H9 (cell line): Measurements from ENCODE around the gene FXYD1. TPM values are rescaled to one million over a fixed set of nuclear protein-coding genes. Genes with fewer than 3 reads are reported as not detected.

ENCODE experiments used
- DNase-seq: peaks from one replicate; pipeline ENCODE4 v3.0.0-alpha.2; 2017
- H2AFZ ChIP-seq: one replicate; pipeline ENCODE4 v1.6.1; 2013; ENCODE audit warnings: mild to moderate bottlenecking, low read length, control low read depth, moderate library complexity
- H2AK5ac ChIP-seq: 2 replicates; pipeline ENCODE4 v1.6.1; 2013; ENCODE audit warnings: low read length, control low read depth, mixed read lengths; ENCODE audit not compliant: insufficient read length
- H2BK120ac ChIP-seq: one replicate; pipeline ENCODE4 v1.6.1; 2013; ENCODE audit warnings: low read depth, mild to moderate bottlenecking, low read length, control low read depth, inconsistent platforms; ENCODE audit not compliant: poor library complexity, severe bottlenecking
- H2BK12ac ChIP-seq: 2 replicates; pipeline ENCODE4 v1.6.1; 2013; ENCODE audit warnings: low read length, control low read depth, mixed read lengths, low read depth; ENCODE audit not compliant: insufficient read length
- H2BK15ac ChIP-seq: 2 replicates; pipeline ENCODE4 v1.6.1; 2013; ENCODE audit warnings: low read depth, low read length, control low read depth
- H2BK20ac ChIP-seq: one replicate; pipeline ENCODE4 v1.6.1; 2013; ENCODE audit warnings: low read depth, mild to moderate bottlenecking, low read length, control low read depth, inconsistent platforms; ENCODE audit not compliant: poor library complexity, severe bottlenecking
- H2BK5ac ChIP-seq: 2 replicates; pipeline ENCODE4 v1.6.1; 2013; ENCODE audit warnings: low read length, control low read depth, mixed read lengths; ENCODE audit not compliant: insufficient read length
- H3K14ac ChIP-seq: 2 replicates; pipeline ENCODE4 v1.6.1; 2013; ENCODE audit warnings: low read length, control low read depth; ENCODE audit not compliant: insufficient read depth
- H3K18ac ChIP-seq: 2 replicates; pipeline ENCODE4 v1.6.1; 2013; ENCODE audit warnings: low read depth, mild to moderate bottlenecking, mixed read lengths, low read length, control low read depth; ENCODE audit not compliant: insufficient read length
- H3K23ac ChIP-seq: 2 replicates; pipeline ENCODE4 v1.6.1; 2013; ENCODE audit warnings: low read length, control low read depth, mixed read lengths, low read depth; ENCODE audit not compliant: insufficient read length
- H3K23me2 ChIP-seq: 2 replicates; pipeline ENCODE4 v1.6.1; 2013; ENCODE audit warnings: low read depth, mild to moderate bottlenecking, mixed read lengths, low read length, control low read depth; ENCODE audit not compliant: insufficient read length, poor library complexity, severe bottlenecking
- H3K27ac ChIP-seq: 2 replicates; pipeline ENCODE4 v1.5.1; 2013; ENCODE audit warnings: low read length, control low read depth, mixed read lengths, low read depth; ENCODE audit not compliant: insufficient read length
- H3K27me3 ChIP-seq: 2 replicates; pipeline ENCODE4 v1.6.1; 2013; ENCODE audit warnings: low read length, control low read depth, inconsistent platforms; ENCODE audit not compliant: insufficient read depth
- H3K4ac ChIP-seq: 2 replicates; pipeline ENCODE4 v1.6.1; 2013; ENCODE audit warnings: low read depth, mild to moderate bottlenecking, control low read depth, inconsistent platforms, low read length, moderate library complexity
- H3K4me1 ChIP-seq: 2 replicates; pipeline ENCODE4 v1.6.1; 2013; ENCODE audit warnings: low read length, control low read depth, inconsistent platforms; ENCODE audit not compliant: insufficient read depth
- H3K4me2 ChIP-seq: 2 replicates; pipeline ENCODE4 v1.6.1; 2013; ENCODE audit warnings: low read length, control low read depth, mixed read lengths; ENCODE audit not compliant: insufficient read length, insufficient read depth
- H3K56ac ChIP-seq: 2 replicates; pipeline ENCODE4 v1.6.1; 2013; ENCODE audit warnings: low read depth, mild to moderate bottlenecking, mixed read lengths, low read length, control low read depth; ENCODE audit not compliant: insufficient read length
- H3K79me1 ChIP-seq: 2 replicates; pipeline ENCODE4 v1.6.1; 2013; ENCODE audit warnings: low read depth, mild to moderate bottlenecking, moderate library complexity, low read length, control low read depth, inconsistent platforms; ENCODE audit not compliant: insufficient read depth, poor library complexity, severe bottlenecking
- H3K79me2 ChIP-seq: 2 replicates; pipeline ENCODE4 v1.6.1; 2013; ENCODE audit warnings: low read length, control low read depth, inconsistent platforms; ENCODE audit not compliant: insufficient read depth
- H3K9ac ChIP-seq: 2 replicates; pipeline ENCODE4 v1.6.1; 2013; ENCODE audit warnings: low read length, control low read depth, mixed read lengths; ENCODE audit not compliant: insufficient read length; ENCODE audit errors: extremely low read depth
- H3K9me3 ChIP-seq: one replicate; pipeline ENCODE4 v1.6.1; 2013; ENCODE audit warnings: low read depth, low read length, inconsistent platforms; ENCODE audit not compliant: control insufficient read depth
- H3T11ph ChIP-seq: one replicate; pipeline ENCODE4 v1.6.1; 2013; ENCODE audit warnings: mild to moderate bottlenecking, low read length, control low read depth, inconsistent platforms
- H4K20me1 ChIP-seq: one replicate; pipeline ENCODE4 v1.6.1; 2013; ENCODE audit not compliant: control insufficient read depth, insufficient read length, insufficient read depth
- H4K5ac ChIP-seq: 2 replicates; pipeline ENCODE4 v1.6.1; 2013; ENCODE audit warnings: low read depth, mild to moderate bottlenecking, mixed read lengths, low read length, control low read depth; ENCODE audit not compliant: insufficient read length
- H4K8ac ChIP-seq: replicated peaks from 2 replicates; pipeline ENCODE4 v1.6.1; 2013; ENCODE audit warnings: low read length, control low read depth, mixed read lengths, low read depth; ENCODE audit not compliant: insufficient read length
- H4K91ac ChIP-seq: 2 replicates; pipeline ENCODE4 v1.6.1; 2013; ENCODE audit warnings: low read depth, mild to moderate bottlenecking, moderate library complexity, mixed read lengths, low read length, control low read depth; ENCODE audit not compliant: insufficient read length
- H3K27ac Mint-ChIP-seq, 3 experiments: 2 replicates in 2 of 3; 3 replicates in 1 of 3; pipeline ENCODE4 v1.8.0; 2020 to 2021; ENCODE audit warnings: mixed read lengths in 3 of 3, mild to moderate bottlenecking in 1 of 3, moderate library complexity in 1 of 3
- H3K27me3 Mint-ChIP-seq: 2 replicates; pipeline ENCODE4 v1.8.0; 2021; ENCODE audit warnings: low read depth, mild to moderate bottlenecking, moderate library complexity, mixed read lengths
- H3K36me3 Mint-ChIP-seq, 3 experiments: 2 replicates in 2 of 3; 3 replicates in 1 of 3; pipeline ENCODE4 v1.8.0; 2020 to 2021; ENCODE audit warnings: low read depth in 3 of 3, mixed read lengths in 3 of 3; ENCODE audit not compliant: insufficient read depth in 1 of 3
- H3K4me1 Mint-ChIP-seq, 2 experiments: 2 replicates each; pipeline ENCODE4 v1.8.0; 2020; ENCODE audit warnings: mixed read lengths in 2 of 2
- H3K4me3 Mint-ChIP-seq, 2 experiments: 2 replicates in 1 of 2; 3 replicates in 1 of 2; pipeline ENCODE4 v1.8.0; 2020 to 2021; ENCODE audit warnings: mild to moderate bottlenecking in 2 of 2, mixed read lengths in 2 of 2, moderate library complexity in 1 of 2
- H3K9me3 Mint-ChIP-seq, 2 experiments: 2 replicates in 1 of 2; 3 replicates in 1 of 2; pipeline ENCODE4 v1.8.0; 2020; ENCODE audit warnings: mild to moderate bottlenecking in 2 of 2, mixed read lengths in 2 of 2, moderate library complexity in 1 of 2
- WGBS: extraction: QIAGEN DNeasy Blood & Tissue Kit; methylation state at CpG from one replicate; pipeline ENCODE4 v1.1.7; 2013; ENCODE audit warnings: missing lambda C conversion rate, low lambda C conversion rate, mixed read lengths; ENCODE audit not compliant: insufficient read length; ENCODE audit errors: extremely low coverage; 5-methylcytosine and 5-hydroxymethylcytosine counted together
- total RNA-seq: library from RNA; stranded (reverse); gene quantifications from 2 replicates; pipeline ENCODE4 v1.2.1, GENCODE V29; 2021
- TF ChIP-seq, protein P1 (sequence below): fragments of 200-600 bp; sonication (generic); conservative IDR thresholded peaks from 3 replicates; pipeline ENCODE4 v1.8.0; 2021; ENCODE audit warnings: antibody characterized with exemption, mild to moderate bottlenecking

Gene FXYD1
- total RNA-seq, 1 experiment from 2014 or later, result 7.7 TPM

DNA sequence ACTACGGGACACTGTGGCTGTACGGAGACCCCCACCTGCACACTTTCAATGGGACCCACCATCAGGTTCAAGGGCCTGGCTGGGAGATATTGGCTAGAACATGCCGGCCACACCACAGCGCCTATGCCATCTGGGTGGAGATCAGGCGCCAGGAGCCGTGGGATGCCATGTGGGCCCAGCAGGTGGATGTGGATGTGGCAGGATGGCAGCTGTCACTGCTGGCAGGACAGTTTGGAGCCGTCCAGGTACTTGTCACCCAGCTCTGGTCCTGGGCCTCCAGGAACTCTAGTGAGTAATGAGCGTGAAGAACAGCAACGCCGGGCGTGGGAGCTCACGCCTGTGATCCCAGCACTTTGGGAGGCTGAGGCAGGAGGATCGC lies 38.7 kb upstream of the FXYD1 start:
- H3K27ac ChIP-seq, result no peak overlapping the region
- H3T11ph ChIP-seq, result no peak overlapping the region
- peaks cover 3% of the 10 kb centered on the region; the same call in 1 of the 2 replicates for H3K27me3 Mint-ChIP-seq
- H3K27me3 ChIP-seq, result no peaks in the 10 kb centered on the region
- H2AK5ac ChIP-seq, result no peak overlapping the region
- H3K79me1 ChIP-seq, result no peaks in the 10 kb centered on the region
- no peak overlapping the region for H3K14ac ChIP-seq
- H4K5ac ChIP-seq, result no peak overlapping the region
- DNase-seq, result no peak
- H3K23ac ChIP-seq, result no peak overlapping the region
- H3K56ac ChIP-seq, result no peak overlapping the region
- no peak overlapping the region for H2AFZ ChIP-seq
- H4K8ac ChIP-seq, result no peak overlapping the region
- H4K91ac ChIP-seq, result no peak overlapping the region
- no peaks in the 10 kb centered on the region for H3K36me3 Mint-ChIP-seq
- H3K4me1 ChIP-seq, result no peaks in the 10 kb centered on the region
- H3K18ac ChIP-seq, result no peak overlapping the region
- H3K9me3 Mint-ChIP-seq, result no peaks in the 10 kb centered on the region
- no peak overlapping the region for H2BK15ac ChIP-seq
- H2BK12ac ChIP-seq, result no peak overlapping the region
- no peaks in the 10 kb centered on the region for H3K9me3 ChIP-seq
- H3K27ac Mint-ChIP-seq, result no peak overlapping the region
- H3K23me2 ChIP-seq, result no peaks in the 10 kb centered on the region
- H3K4me1 Mint-ChIP-seq, result peaks cover 13% of the 10 kb centered on the region in 2 experiments
- H3K4me2 ChIP-seq, result no peak overlapping the region
- no CpG with 5 or more reads among the region's 13 CpGs for WGBS
- H3K9ac ChIP-seq, result no peak overlapping the region
- no peak overlapping the region for H2BK5ac ChIP-seq
- H3K4me3 Mint-ChIP-seq, result no peak overlapping the region
- no peak overlapping the region for H3K4ac ChIP-seq
- no peaks in the 10 kb centered on the region for H4K20me1 ChIP-seq
- H3K79me2 ChIP-seq, result no peaks in the 10 kb centered on the region
- no peak overlapping the region for H2BK120ac ChIP-seq
- H2BK20ac ChIP-seq, result no peak overlapping the region
- TF ChIP-seq, protein P1, sequence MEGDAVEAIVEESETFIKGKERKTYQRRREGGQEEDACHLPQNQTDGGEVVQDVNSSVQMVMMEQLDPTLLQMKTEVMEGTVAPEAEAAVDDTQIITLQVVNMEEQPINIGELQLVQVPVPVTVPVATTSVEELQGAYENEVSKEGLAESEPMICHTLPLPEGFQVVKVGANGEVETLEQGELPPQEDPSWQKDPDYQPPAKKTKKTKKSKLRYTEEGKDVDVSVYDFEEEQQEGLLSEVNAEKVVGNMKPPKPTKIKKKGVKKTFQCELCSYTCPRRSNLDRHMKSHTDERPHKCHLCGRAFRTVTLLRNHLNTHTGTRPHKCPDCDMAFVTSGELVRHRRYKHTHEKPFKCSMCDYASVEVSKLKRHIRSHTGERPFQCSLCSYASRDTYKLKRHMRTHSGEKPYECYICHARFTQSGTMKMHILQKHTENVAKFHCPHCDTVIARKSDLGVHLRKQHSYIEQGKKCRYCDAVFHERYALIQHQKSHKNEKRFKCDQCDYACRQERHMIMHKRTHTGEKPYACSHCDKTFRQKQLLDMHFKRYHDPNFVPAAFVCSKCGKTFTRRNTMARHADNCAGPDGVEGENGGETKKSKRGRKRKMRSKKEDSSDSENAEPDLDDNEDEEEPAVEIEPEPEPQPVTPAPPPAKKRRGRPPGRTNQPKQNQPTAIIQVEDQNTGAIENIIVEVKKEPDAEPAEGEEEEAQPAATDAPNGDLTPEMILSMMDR, result no peak
